HEK293 (cell line): ENCODE measurements around the gene HOXA3.

Source experiments
- BCL11A ChIP-seq: fragments of 450-650 bp; formaldehyde crosslinking; IDR thresholded peaks from 2 replicates; pipeline ENCODE4 v1.5.1; 2016; ENCODE audit warnings: low read depth, missing biosample characterization, missing genetic modification characterization
- BCL11B ChIP-seq: fragments of 450-650 bp; formaldehyde crosslinking; IDR thresholded peaks from 2 replicates; pipeline ENCODE4 v1.5.1; 2016; ENCODE audit warnings: low read depth, missing biosample characterization, missing genetic modification characterization
- CTCF ChIP-seq: fragments of 450-650 bp; formaldehyde crosslinking; IDR thresholded peaks from 2 replicates; pipeline ENCODE4 v1.5.1; 2016; ENCODE audit warnings: missing biosample characterization, missing genetic modification characterization
- EGR2 ChIP-seq: fragments of 450-650 bp; formaldehyde crosslinking; IDR thresholded peaks from 2 replicates; pipeline ENCODE4 v1.5.1; 2016; ENCODE audit warnings: low read depth, missing biosample characterization, missing genetic modification characterization
- GLIS1 ChIP-seq: fragments of 450-650 bp; formaldehyde crosslinking; IDR thresholded peaks from 2 replicates; pipeline ENCODE4 v1.5.1; 2016; ENCODE audit warnings: missing biosample characterization, missing genetic modification characterization
- KLF9 ChIP-seq: fragments of 450-650 bp; formaldehyde crosslinking; IDR thresholded peaks from 2 replicates; pipeline ENCODE4 v1.5.1; 2016; ENCODE audit warnings: missing biosample characterization, missing genetic modification characterization, low read depth
- PRDM1 ChIP-seq: fragments of 450-650 bp; formaldehyde crosslinking; IDR thresholded peaks from 2 replicates; pipeline ENCODE4; 2016; ENCODE audit warnings: missing biosample characterization, missing genetic modification characterization
- PRDM2 ChIP-seq: fragments of 450-650 bp; formaldehyde crosslinking; IDR thresholded peaks from 2 replicates; pipeline ENCODE4 v1.5.1; 2016; ENCODE audit warnings: missing biosample characterization, missing genetic modification characterization, borderline replicate concordance
- SP2 ChIP-seq: fragments of 450-650 bp; formaldehyde crosslinking; IDR thresholded peaks from 2 replicates; pipeline ENCODE4 v1.5.1; 2016; ENCODE audit warnings: missing biosample characterization, missing genetic modification characterization
- TCF7L2 ChIP-seq: IDR thresholded peaks from 2 replicates; pipeline ENCODE4 v1.6.1; 2011; ENCODE audit warnings: low read depth, mild to moderate bottlenecking, inconsistent platforms, low read length, moderate library complexity, borderline replicate concordance
- ZBTB1 ChIP-seq: fragments of 450-650 bp; formaldehyde crosslinking; IDR thresholded peaks from 2 replicates; pipeline ENCODE4 v1.5.1; 2016; ENCODE audit warnings: missing biosample characterization, missing genetic modification characterization
- ZBTB20 ChIP-seq: fragments of 450-650 bp; formaldehyde crosslinking; IDR thresholded peaks from 2 replicates; pipeline ENCODE4 v1.5.1; 2016; ENCODE audit warnings: missing biosample characterization, missing genetic modification characterization
- ZFP37 ChIP-seq: fragments of 450-650 bp; formaldehyde crosslinking; IDR thresholded peaks from 2 replicates; pipeline ENCODE4 v1.5.1; 2016; ENCODE audit warnings: missing biosample characterization, missing genetic modification characterization
- ZIC2 ChIP-seq: fragments of 450-650 bp; formaldehyde crosslinking; IDR thresholded peaks from 2 replicates; pipeline ENCODE4 v1.5.1; 2016; ENCODE audit warnings: missing biosample characterization, missing genetic modification characterization
- ZNF112 ChIP-seq: fragments of 450-650 bp; formaldehyde crosslinking; IDR thresholded peaks from 2 replicates; pipeline ENCODE4 v1.5.0; 2017; ENCODE audit warnings: missing biosample characterization, missing genetic modification characterization
- ZNF114 ChIP-seq: fragments of 450-650 bp; formaldehyde crosslinking; IDR thresholded peaks from 2 replicates; pipeline ENCODE4 v1.5.0; 2017; ENCODE audit warnings: missing biosample characterization, missing genetic modification characterization
- ZNF175 ChIP-seq: fragments of 450-650 bp; formaldehyde crosslinking; IDR thresholded peaks from 2 replicates; pipeline ENCODE4 v1.5.1; 2016; ENCODE audit warnings: missing biosample characterization, missing genetic modification characterization
- ZNF2 ChIP-seq: fragments of 450-650 bp; formaldehyde crosslinking; IDR thresholded peaks from 2 replicates; pipeline ENCODE4 v1.5.1; 2016; ENCODE audit warnings: missing biosample characterization, missing genetic modification characterization
- ZNF366 ChIP-seq: fragments of 450-650 bp; formaldehyde crosslinking; conservative IDR thresholded peaks from 2 replicates; pipeline ENCODE4 v1.5.1; 2016; ENCODE audit warnings: missing biosample characterization, missing genetic modification characterization
- ZNF394 ChIP-seq: fragments of 450-650 bp; formaldehyde crosslinking; IDR thresholded peaks from 2 replicates; pipeline ENCODE4 v1.5.1; 2016; ENCODE audit warnings: missing biosample characterization, missing genetic modification characterization, mild to moderate bottlenecking, moderate library complexity, borderline replicate concordance
- ZNF514 ChIP-seq: fragments of 450-650 bp; formaldehyde crosslinking; IDR thresholded peaks from 2 replicates; pipeline ENCODE4 v1.5.1; 2016; ENCODE audit warnings: missing biosample characterization, missing genetic modification characterization
- ZNF530 ChIP-seq: fragments of 450-650 bp; formaldehyde crosslinking; IDR thresholded peaks from 2 replicates; pipeline ENCODE4 v1.5.1; 2016; ENCODE audit warnings: low read depth, missing biosample characterization, missing genetic modification characterization
- ZNF548 ChIP-seq: fragments of 450-650 bp; formaldehyde crosslinking; IDR thresholded peaks from 2 replicates; pipeline ENCODE4 v1.5.1; 2016; ENCODE audit warnings: missing biosample characterization, missing genetic modification characterization
- ZNF560 ChIP-seq: fragments of 450-650 bp; formaldehyde crosslinking; IDR thresholded peaks from 2 replicates; pipeline ENCODE4 v1.5.1; 2017; ENCODE audit warnings: missing biosample characterization, missing genetic modification characterization, borderline replicate concordance
- ZNF580 ChIP-seq: fragments of 450-650 bp; formaldehyde crosslinking; IDR thresholded peaks from 2 replicates; pipeline ENCODE4 v1.5.1; 2016; ENCODE audit warnings: missing biosample characterization, missing genetic modification characterization
- ZNF585B ChIP-seq: fragments of 450-650 bp; formaldehyde crosslinking; IDR thresholded peaks from 2 replicates; pipeline ENCODE4 v1.5.1; 2016; ENCODE audit warnings: missing biosample characterization, missing genetic modification characterization
- ZNF677 ChIP-seq: fragments of 450-650 bp; IDR thresholded peaks from 2 replicates; pipeline ENCODE4 v1.5.0; 2018; ENCODE audit warnings: missing biosample characterization, mild to moderate bottlenecking, missing genetic modification characterization, moderate library complexity
- TF ChIP-seq, protein P1 (sequence below): fragments of 450-650 bp; formaldehyde crosslinking; IDR thresholded peaks from 2 replicates; pipeline ENCODE4 v1.5.1; 2016; ENCODE audit warnings: missing biosample characterization, missing genetic modification characterization

The HOXA3 gene

GRCh38 chr7:27139334-27140125 lies 12.9 kb downstream of the HOXA3 start (continued):
- no peak for TF ChIP-seq ZNF175 (tag by site-specific recombination)
- no peak for TF ChIP-seq PRDM2 (tag by site-specific recombination)
- TF ChIP-seq, protein P1, sequence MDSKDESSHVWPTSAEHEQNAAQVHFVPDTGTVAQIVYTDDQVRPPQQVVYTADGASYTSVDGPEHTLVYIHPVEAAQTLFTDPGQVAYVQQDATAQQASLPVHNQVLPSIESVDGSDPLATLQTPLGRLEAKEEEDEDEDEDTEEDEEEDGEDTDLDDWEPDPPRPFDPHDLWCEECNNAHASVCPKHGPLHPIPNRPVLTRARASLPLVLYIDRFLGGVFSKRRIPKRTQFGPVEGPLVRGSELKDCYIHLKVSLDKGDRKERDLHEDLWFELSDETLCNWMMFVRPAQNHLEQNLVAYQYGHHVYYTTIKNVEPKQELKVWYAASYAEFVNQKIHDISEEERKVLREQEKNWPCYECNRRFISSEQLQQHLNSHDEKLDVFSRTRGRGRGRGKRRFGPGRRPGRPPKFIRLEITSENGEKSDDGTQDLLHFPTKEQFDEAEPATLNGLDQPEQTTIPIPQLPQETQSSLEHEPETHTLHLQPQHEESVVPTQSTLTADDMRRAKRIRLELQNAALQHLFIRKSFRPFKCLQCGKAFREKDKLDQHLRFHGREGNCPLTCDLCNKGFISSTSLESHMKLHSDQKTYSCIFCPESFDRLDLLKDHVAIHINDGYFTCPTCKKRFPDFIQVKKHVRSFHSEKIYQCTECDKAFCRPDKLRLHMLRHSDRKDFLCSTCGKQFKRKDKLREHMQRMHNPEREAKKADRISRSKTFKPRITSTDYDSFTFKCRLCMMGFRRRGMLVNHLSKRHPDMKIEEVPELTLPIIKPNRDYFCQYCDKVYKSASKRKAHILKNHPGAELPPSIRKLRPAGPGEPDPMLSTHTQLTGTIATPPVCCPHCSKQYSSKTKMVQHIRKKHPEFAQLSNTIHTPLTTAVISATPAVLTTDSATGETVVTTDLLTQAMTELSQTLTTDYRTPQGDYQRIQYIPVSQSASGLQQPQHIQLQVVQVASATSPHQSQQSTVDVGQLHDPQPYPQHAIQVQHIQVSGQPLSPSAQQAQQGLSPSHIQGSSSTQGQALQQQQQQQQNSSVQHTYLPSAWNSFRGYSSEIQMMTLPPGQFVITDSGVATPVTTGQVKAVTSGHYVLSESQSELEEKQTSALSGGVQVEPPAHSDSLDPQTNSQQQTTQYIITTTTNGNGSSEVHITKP (tag by site-specific recombination), result peak; percentile 49
- TF ChIP-seq ZFP37 (tag by site-specific recombination), result 0 out of 2 replicates have a peak, but pooled peaks have one; percentile 13
- TF ChIP-seq ZNF366 (tag by site-specific recombination), result peak; percentile 66
- TF ChIP-seq ZNF580, result no peak
- TF ChIP-seq CTCF (tag by site-specific recombination), result no peak
- no peak for TF ChIP-seq ZNF2 (tag by site-specific recombination)
- no peak for TF ChIP-seq ZNF530 (tag by site-specific recombination)
- TF ChIP-seq EGR2, result no peak
- TF ChIP-seq ZNF114 (tag by site-specific recombination), result no peak
- no peak for TF ChIP-seq GLIS1 (tag by site-specific recombination)
- TF ChIP-seq ZNF560 (tag by site-specific recombination), result no peak
- TF ChIP-seq ZNF112 (tag by site-specific recombination), result no peak
- no peak for TF ChIP-seq ZBTB1 (tag by site-specific recombination)
- no peak for TF ChIP-seq ZNF548 (tag by site-specific recombination)
- TF ChIP-seq BCL11B (tag by site-specific recombination), result no peak
- no peak for TF ChIP-seq ZNF514 (tag by site-specific recombination)
- no peak for TF ChIP-seq BCL11A (tag by site-specific recombination)
- TF ChIP-seq ZNF585B (tag by site-specific recombination), result no peak
- TF ChIP-seq ZNF677 (tag by site-specific recombination), result no peak
- no peak for TF ChIP-seq KLF9
- TF ChIP-seq ZIC2 (tag by site-specific recombination), result no peak
- TF ChIP-seq ZBTB20 (tag by site-specific recombination), result 0 out of 2 replicates have a peak, but pooled peaks have one; percentile 25
- TF ChIP-seq PRDM1 (tag by site-specific recombination), result peak; percentile 87
- TF ChIP-seq ZNF394 (tag by site-specific recombination), result 0 out of 2 replicates have a peak, but pooled peaks have one; percentile 36
- TF ChIP-seq SP2, result peak; percentile 10; the same call in 1 of the 2 replicates
- TF ChIP-seq TCF7L2, result no peak
